ENCODE measurements around the gene NOTCH1. TPM values are rescaled to one million over a fixed set of nuclear protein-coding genes. Genes with fewer than 3 reads are reported as not detected.

The NOTCH1 gene
- total and polyA plus RNA-seq, 12 donors, result 7.3 to 27.0 (median 19.9) TPM

DNA sequence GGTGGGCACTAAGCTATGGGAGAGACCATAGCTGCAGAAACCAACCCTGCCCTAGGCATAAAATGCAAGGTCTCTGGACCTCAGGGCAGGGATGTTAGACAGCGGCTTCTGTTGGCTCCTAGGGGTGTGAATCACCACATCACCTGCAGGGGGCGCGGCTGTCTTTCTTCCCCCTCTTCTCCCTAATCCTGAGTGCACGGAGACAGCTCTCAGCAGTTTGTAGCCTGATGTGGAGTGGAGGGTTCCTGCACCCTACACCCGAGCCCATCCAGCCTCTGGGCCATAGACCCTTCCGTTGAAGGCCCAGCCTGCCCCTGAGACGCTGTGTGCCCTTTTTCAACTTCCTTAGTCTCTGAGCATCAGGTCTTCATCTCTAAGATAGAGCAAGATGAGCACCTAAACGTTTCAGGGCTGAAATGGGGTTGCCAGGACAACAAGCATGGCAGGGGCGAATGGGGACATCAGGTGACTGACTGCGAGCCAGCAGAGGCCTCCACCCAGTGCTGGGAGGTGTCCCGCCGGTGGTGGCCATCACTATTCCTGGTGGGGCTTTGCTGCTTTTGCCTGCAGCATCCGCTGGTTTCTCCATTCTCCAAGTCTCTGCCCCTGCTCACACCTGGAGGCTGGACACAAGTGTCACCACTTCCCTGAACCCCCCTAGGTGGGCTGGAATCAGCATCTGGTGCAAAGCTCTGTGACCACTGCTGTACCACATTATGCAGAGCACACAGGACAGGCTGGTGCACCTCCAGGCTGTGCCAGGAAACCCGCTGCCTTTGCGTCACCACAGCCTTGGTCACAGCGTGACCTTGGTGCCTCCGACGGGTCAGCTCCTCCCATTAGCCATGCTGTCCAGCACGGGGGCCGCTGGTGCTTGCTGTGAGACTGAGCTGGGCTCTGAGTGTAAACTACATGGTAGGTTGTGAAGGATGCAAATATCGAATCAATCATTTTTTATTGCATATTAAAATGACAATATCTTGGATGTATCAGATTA lies 60.5 kb downstream of the NOTCH1 start:
- H3K9me3 ChIP-seq, result no peaks in the 10 kb centered on the region
- no peak overlapping the region for H3K4me3 ChIP-seq
- H3K27ac ChIP-seq, result peak overlapping the region in 1 of 10 donors; percentile 97
- TF ChIP-seq, protein P1, sequence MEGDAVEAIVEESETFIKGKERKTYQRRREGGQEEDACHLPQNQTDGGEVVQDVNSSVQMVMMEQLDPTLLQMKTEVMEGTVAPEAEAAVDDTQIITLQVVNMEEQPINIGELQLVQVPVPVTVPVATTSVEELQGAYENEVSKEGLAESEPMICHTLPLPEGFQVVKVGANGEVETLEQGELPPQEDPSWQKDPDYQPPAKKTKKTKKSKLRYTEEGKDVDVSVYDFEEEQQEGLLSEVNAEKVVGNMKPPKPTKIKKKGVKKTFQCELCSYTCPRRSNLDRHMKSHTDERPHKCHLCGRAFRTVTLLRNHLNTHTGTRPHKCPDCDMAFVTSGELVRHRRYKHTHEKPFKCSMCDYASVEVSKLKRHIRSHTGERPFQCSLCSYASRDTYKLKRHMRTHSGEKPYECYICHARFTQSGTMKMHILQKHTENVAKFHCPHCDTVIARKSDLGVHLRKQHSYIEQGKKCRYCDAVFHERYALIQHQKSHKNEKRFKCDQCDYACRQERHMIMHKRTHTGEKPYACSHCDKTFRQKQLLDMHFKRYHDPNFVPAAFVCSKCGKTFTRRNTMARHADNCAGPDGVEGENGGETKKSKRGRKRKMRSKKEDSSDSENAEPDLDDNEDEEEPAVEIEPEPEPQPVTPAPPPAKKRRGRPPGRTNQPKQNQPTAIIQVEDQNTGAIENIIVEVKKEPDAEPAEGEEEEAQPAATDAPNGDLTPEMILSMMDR (IDR thresholded peaks at IDR 0.05), result peak; percentile 79 to 92 (median 90)
- 43 to 47% methylated on average over 21 of the region's 21 CpGs for WGBS, 2 donors
- H3K4me1 ChIP-seq, result peaks cover 8 to 51% (median 34%) of the 10 kb centered on the region in 9 donors
- H3K27me3 ChIP-seq, result no peaks in the 10 kb centered on the region
- ATAC-seq, result peak; percentile 5 to 50 (median 24)
- H3K36me3 ChIP-seq, result peaks cover 0 to 1% (median 0%) of the 10 kb centered on the region in 9 donors
- DNase-seq, result peak; percentile 86 to 87
- intact Hi-C loops (cut with DNase I), result loop anchor here in 8 of 10 donors (1.0 to 10.0 kb wide), 8 partner anchors 42 to 207 kb away; partner anchors contain the start of genes AGPAT2 (in 2 of the 8) and NOTCH1 (in 1 of the 8)

DNA sequence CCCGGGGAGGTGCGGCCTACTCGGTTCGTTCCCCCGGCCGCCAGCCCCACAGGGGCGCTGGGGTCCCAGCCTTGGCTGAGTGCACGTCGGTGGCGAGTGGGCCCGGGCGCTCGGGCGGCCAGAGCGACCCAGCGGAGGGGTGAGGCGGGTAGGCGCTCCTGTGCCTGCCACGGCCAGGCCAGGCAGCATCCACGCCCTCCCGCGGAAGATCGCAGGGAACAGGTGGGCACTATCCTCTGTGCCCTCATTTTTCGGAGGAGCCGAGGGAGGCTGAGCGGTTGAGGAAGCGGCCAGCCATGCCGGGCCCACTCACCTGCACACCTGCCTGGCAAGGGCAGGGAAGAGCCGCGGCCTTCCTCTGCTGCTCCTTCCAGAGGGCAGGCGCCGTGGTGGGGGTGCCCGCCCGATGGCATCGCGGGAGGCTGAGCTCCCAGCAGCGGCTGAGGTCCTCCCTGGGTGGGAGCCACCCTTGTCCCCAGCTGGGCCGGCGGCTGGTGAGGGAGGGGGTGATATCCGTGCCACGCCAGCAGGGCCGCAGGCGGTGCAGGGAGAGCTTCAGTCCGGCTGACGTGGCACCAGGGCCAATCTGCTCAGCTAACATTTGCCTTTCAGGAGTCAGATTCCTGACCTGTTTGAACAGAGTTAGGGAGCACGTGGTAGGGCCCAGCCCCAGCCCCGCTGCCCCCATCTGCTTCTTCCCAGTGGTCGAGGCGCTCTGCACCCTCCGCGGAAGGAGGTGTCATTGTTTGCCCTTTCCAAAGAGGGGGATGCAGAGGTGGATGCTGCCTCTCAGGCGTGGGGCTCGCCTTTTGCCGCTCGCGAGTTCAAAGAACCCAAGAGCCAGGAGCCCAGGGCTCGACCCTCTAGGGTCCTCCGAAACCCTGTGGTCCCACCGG lies 61.4 kb downstream of the NOTCH1 start:
- intact Hi-C loops (cut with DNase I), result loop anchor here in 7 of 10 donors (1.0 to 10.0 kb wide), 7 partner anchors 43 to 208 kb away; partner anchors contain the start of genes AGPAT2 (in 2 of the 7) and NOTCH1 (in 1 of the 7)

DNA sequence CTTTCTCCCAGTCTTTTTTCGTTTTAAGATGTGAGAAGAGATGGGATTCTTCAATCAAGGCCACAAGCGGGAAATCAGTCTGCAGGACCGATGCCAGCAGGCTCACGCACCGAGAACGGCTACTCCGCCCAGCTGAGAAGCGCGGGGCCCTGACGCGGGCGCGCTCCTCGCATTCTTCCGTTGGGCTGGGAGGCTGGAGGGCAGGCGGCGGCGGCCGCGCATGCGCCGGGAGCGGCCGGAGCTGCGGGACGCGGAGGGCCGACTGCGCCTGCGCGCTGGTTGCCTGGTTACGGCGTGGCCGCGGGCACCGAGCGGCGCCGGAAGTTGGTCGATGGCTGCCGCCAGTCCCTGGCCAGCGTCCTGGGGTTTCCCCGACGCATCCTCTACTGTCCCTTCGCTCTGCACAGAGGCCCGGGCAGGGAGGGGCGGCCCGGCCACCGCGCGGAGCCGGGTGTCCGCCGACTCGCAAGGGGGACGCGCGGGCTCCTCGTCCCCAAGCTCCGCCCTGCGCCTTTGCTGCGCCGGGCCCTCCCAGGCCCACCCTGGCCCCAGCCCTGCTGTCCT lies 62.2 kb downstream of the NOTCH1 start:
- peak overlapping the region; percentile 93 to 100 (median 99) for H3K27ac ChIP-seq

More for the DNA sequence above, 61.4 kb downstream of the NOTCH1 start:
- Histone ChIP-seq H3K27ac (peak overlapping the region in 9 of 10 donors; percentile 97 to 100 (median 99)), H3K27me3 (no peaks in the 10 kb centered on the region), H3K4me3 (peak overlapping the region in 9 of 10 donors; percentile 48 to 80 (median 65)), H3K9me3 (no peaks in the 10 kb centered on the region), H3K36me3 (peaks cover 0 to 11% (median 0%) of the 10 kb centered on the region in 9 donors), H3K4me1 (peaks cover 8 to 51% (median 34%) of the 10 kb centered on the region in 9 donors)
- TF ChIP-seq, protein P1 (IDR thresholded peaks at IDR 0.05), result no peak
- 37 to 39% methylated on average over 54 to 59 of the region's 59 CpGs for WGBS, 2 donors
- peak in 3 of 8 donors; percentile 0 to 13 (median 1) for ATAC-seq
- DNase-seq, result peak; percentile 43 to 52

More for the DNA sequence above, 62.2 kb downstream of the NOTCH1 start:
- WGBS, 2 donors, result 1% methylated on average over 62 to 63 of the region's 63 CpGs
- peak; percentile 50 to 72 (median 64) for ATAC-seq
- Histone ChIP-seq H3K4me3 (peak overlapping the region in 9 of 10 donors; percentile 48 to 80 (median 65)), H3K27me3 (no peaks in the 10 kb centered on the region), H3K36me3 (peaks cover 0 to 17% (median 0%) of the 10 kb centered on the region in 9 donors), H3K9me3 (no peaks in the 10 kb centered on the region), H3K4me1 (peaks cover 8 to 50% (median 30%) of the 10 kb centered on the region in 9 donors)
- intact Hi-C loops (cut with DNase I), result loop anchor here in 2 of 10 donors (1.0 to 10.0 kb wide), 2 partner anchors 61 to 148 kb away; partner anchors contain the start of gene NOTCH1 (in 1 of the 2)
- DNase-seq, result peak; percentile 91 to 96
- TF ChIP-seq, protein P1 (IDR thresholded peaks at IDR 0.05), result no peak

Data from heart right ventricle (tissue), 16 donors.